ENCODE results near the gene RBM20.
"Not testable (repeated sequence)": the region's sequence is repeated elsewhere in the genome, so short reads cannot be mapped to it uniquely, and the experiment has no call there.

The RBM20 gene

DNA sequence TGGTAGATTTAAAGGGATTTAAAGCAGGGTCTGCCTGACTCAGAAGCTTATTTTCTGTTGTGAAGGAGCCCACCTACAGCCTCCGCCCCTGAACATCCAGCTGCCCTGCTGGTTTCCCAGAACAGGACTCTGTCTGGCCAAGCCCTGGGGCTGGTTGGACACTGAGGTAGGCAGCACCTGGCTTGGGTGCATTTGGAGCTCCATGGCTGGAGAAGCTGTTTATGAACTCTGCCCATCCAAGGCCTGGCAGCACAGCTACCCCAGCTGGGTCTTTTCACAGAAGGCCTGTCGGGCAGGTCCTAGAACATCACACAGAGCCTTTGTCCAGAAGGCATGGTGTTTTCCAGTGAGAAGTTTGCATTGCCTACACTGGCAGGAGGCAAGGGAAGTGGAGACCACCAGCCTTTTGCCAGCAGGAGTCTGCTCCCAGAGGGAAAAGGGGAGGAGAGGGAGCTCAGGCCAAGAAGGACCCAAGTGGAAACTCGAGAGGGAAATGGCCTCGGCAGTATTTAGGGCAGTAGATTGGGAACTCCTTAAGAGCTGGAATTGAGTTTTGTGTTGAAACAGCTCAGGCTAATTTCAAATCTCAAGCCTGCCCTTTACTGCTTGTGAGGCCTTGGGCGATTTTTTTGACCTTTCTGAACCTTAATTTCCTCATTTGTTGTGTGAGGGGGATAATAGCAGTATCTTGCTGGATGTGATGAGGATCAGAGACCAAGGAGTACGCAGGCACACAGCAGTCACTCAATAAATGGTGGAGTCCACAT is 215.3 kb downstream of the RBM20 start:
- no peak for DNase-seq

- no peak for DNase-seq
Measured at GRCh38 chr10:110859973-110860376, 215.8 kb downstream of the RBM20 start.

- no peak for DNase-seq
Measured at GRCh38 chr10:110860576-110861241, 216.6 kb downstream of the RBM20 start.

- DNase-seq, result no peak
Measured at GRCh38 chr10:110861476-110861875, 217.3 kb downstream of the RBM20 start.

DNA sequence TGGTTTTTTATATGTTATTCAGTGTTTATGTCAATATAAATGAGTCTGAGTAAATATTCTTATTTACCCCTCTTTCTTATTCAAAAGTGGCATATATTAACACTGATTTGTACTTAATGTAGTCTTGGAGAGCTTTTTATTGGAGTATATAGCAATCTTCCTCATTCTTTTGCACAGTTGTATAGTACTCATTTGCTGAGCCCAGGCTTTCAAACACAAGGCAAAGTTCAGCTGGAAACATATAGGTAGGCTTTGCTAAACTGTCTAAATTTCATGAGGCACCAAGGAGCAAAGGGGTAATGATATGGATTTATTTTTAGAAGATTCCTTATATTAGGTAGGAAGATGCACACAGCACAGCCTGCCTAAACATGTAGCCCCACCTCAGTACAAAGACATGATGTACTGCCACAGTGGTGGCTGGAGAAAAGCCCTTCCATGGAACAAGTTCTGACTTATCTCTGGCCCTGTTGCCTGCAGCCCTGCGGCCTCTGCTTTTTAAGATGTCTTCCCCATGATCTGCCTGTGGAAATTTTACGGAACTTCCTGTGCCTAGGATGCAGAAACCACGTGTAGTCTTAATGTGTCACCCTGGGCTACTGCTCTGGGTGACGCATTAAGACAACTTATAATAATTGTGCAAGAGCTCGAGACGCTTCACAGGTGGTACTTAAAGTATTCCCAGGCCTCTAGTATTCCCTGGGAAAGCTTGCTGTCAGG is 218.0 kb downstream of the RBM20 start:
- no peak for DNase-seq

DNA sequence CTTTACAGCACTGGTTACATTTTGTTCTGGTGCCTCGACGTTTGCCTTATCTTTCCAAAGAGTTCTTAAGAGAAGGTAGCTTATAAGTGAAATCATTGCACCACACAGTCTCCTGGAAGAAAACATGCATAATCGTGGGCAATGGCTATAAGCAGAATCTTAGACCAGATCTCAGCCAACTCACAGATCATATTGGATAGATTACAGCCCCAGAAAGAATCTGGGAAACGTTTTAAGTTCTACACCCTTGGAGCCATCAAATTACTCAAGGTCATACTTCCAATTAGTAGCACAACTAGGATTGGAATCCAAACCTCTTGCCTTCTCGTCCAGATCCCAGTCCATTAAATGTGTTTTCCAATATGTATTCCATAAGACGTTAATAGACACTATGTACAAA is 218.8 kb downstream of the RBM20 start:
- no peak for DNase-seq

- no peak for DNase-seq
Measured at GRCh38 chr10:110863361-110863760, 219.2 kb downstream of the RBM20 start.

- no peak for DNase-seq
Measured at GRCh38 chr10:110863956-110864355, 219.8 kb downstream of the RBM20 start.

DNA sequence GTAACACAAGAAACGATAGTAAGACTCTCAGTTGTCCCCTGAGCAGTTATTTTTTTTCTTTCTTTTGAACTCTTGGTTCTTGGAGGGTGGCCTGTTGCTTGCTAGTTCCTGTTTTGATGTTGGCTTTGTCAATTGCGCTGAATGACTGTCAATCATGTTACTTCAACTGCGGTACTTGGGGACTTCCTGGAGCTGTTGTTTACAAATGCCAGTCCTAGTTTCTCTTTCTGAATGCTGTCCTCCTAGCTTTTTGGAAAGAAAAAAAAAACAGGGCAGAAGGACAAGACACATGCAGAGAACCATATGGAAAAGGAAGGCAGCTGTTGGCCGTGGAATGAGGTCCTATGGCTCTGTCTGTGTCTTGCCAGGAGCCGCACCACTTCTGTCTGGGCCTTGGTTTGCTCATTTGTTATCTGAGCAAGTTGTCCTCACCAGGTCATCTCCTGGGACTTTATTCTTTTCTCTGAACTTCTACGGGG is 220.6 kb downstream of the RBM20 start:
- DNase-seq, result no peak

DNA sequence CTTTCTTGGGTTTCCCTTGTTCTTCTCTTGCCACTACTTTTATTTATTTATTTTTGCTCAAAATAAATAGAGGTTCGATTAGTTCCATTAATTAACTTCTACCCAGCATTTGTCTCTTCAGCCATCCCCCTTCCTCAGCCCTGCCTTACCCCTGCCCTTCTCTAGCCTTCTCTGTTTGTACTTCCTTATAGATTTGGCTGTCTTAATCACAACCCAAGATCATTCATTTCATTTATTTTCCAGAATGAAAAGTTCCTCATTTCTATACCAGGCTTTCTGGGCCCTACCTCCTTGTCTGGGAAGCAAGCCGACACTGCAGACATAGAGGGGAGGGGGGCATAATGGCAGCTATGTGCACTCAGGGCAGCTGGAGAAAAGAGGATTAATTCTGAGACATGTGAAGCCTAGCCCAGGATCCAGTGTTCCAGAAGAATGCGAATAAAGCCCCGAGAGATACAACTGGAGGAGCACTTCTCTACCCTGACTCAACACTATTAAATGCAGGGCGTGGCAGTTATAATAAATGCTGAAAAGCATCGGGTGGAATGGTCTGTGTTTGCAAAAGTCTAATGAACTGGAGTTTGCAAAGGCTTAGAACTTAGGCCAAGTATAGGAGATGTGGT is 221.2 kb downstream of the RBM20 start:
- DNase-seq, result peak; percentile 13

DNA sequence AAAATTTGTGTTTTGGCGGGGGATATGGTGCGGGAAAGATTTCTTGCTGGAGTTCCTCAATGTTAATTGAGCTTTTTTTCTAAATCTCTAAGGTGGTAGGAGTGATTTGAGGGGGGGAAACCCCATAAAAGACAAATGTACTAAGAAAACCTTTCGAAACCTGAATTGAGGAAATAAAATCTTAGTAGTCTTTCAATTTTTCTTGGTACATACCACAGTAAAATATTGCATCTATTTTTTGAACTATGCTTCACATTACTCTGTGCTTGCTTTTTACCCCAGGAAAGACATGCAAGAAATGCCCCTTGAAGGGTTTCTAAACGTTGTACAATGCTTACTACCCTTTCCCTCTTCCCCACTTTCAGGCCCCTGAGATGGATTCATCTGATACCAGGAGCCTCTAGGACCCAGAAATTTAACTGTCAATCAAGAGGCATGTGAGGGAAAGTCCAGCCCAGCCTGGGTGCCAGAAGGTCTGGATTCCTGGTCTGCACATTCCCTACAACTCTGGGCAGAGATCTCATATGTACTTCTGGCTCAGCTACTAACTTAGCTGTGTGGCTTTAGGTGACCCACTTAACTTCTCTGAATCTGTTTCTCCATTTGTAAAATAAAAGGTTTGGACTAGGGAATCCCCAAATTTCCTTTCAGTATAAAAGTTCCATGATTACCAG is 221.8 kb downstream of the RBM20 start:
- no peak for DNase-seq

- DNase-seq, result not testable (repeated sequence)
Measured at GRCh38 chr10:110867011-110867806, 223.1 kb downstream of the RBM20 start.

DNA sequence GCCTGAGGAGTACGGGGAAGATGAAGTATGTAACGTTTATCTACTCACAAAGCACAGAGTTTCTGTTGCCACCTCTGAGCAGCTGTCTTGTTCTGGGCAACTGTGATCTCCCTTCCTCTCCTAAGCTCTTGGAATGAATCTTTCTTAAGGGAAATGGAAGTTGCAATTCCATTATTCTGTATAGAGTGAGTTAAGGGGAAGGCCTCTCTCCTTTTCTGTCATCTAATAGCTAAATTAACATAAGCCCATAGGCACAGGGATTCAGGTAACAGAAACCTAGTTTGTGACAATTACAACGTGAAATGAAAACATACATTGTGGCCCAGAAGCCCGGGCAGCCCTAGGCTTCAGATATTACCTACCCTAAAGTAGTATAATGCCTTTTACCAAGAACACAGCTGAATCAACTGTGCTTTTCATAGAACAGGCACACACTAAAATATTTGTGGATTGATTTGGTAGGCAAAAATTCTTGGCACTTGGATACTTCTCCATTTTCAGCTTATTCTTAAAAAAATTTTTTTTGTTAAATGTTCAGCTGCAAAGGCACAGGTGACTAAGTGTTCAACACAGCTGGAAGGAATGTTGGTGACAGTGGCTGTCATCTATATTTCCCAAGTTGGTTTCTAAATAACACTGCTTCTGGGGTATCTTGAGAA is 223.8 kb downstream of the RBM20 start:
- DNase-seq, result no peak

DNA sequence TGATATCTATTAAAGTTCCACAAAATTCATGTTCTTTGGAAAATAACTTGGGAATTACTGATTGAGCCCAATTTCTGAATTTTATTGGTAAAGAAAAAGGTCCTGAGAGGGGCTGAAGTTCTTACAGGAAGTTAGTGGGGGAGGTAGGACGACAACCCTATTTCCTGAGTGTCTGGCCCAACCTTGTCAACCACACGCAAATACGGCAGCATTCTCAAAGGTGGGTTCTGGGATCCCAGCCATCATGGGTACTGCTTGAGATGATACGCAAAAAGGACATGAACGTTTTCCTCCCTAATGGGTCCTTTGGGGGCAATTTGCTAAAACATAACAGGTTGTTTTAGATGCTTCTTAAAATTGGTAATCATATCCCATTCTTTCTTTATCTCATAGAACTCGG is 224.8 kb downstream of the RBM20 start:
- DNase-seq, result no peak

GRCh38 chr10:110870823-110871297 is 226.7 kb downstream of the RBM20 start:
- DNase-seq, result no peak

DNA sequence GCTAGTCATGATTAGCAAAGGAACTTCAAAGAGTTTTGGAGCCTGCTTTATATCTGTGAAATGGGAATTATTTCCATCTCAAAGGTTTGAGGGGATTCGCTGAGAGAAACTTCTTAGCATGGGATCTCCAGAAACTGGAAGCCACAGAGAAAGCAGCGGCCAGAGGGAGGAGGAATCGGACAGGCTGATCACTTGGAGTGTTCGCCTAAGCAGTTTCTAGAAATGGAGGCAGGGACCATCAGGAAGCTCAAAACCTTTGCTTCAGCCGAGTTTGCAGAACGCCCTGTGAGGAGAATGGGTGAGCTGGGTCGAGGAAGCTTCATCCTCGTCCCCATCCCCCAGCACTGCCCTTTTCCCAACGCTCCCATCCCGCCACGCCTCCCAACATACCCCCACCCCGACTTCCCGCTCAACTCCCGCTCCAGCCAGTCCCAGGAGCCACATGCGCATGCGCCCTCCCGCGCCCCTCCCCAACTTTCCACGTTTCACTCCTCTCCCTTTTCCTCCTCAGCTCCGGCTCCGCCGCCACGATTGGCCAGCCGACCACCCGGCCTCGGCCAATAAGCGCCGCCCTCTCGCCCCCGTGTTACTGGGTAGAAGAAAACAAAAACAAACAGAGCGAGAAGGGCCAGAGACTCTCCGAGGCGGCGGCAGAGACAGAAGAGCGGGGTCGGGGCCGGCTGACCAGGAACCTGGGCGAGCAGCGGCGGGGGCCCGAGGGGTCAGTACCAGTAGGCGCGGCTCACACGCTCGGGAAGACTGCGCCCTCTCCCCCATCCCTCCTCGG is 227.4 kb downstream of the RBM20 start, which contains the start of gene PDCD4:
PDCD4 (plus strand) TSS at position 631 of the 787 bp plus-strand sequence. CDS start 4,100 bp downstream, outside the sequence.
- DNase-seq, result peak; percentile 98

DNA sequence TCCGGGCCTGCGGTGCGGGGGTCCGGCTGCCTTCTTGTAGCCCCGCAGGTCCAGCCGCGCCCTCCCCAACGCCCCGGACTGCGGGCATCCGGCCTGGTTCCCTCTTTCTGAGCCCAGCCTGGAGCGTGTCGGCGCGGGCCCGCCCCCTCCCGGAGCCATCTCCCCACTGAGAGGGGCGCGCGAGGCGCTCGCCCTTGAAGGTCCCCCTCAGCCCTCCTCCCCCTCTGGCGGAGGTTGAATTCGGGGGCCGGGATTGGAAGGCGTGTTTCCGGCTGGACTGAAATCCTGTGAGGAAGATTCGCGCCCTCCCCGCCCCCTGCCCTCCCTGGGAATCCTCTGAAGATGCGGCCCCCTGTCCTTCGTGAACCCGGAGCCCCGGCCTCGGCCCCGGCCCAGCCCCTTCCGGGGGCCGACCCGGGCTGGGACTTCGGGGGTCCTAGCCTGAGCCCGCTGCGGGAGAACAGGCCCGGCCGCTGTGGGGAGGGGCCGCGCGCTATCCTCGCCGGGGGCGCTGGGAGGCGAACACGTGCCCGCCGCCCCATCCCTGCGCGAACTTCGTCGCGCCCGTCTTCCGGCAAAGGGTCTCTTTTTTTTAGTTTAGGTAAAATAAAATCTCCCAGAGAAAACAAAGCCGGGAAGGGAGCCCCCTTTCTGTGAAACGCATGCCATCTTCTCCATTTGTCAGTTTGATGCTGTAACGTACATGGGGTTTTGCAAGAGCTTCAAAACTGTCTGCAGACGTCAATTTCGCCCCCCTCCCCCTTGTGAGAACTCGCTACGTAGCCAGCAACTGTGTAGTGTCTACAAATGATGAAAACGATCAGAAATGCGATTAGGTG is 228.2 kb downstream of the RBM20 start:
- peak; percentile 38 for DNase-seq

GRCh38 chr10:110872984-110873923 is 229.1 kb downstream of the RBM20 start:
- DNase-seq, result peak; percentile 30

All from kidney glomerular epithelial cell (primary cell).